ENCODE results near the gene EPGN. TPM values are rescaled to one million over a fixed set of nuclear protein-coding genes. Genes with fewer than 3 reads are reported as not detected.

The EPGN gene, protein sequence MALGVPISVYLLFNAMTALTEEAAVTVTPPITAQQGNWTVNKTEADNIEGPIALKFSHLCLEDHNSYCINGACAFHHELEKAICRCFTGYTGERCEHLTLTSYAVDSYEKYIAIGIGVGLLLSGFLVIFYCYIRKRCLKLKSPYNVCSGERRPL
- not detected for total RNA-seq

DNA sequence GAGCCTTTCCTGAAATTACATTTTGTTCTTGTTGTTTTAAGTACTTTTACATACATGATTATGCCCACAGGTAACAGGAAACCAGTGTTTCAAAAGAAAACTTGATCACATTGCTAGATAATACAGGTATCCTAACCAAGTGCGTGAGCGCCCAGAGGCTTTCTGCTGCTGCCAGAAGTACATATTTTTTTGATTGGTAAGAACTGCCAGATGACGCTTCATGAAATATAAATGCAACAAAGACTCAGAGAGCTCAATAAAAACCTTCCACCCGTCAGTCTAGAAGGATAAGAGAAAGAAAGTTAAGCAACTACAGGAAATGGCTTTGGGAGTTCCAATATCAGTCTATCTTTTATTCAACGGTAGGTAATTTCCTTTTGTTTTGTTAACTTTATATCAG lies at the start of gene EPGN:
EPGN (plus strand) TSS at position 256 of the 400 bp plus-strand sequence; CDS start at position 320, 64 bp downstream.
- TF ChIP-seq, protein P1, sequence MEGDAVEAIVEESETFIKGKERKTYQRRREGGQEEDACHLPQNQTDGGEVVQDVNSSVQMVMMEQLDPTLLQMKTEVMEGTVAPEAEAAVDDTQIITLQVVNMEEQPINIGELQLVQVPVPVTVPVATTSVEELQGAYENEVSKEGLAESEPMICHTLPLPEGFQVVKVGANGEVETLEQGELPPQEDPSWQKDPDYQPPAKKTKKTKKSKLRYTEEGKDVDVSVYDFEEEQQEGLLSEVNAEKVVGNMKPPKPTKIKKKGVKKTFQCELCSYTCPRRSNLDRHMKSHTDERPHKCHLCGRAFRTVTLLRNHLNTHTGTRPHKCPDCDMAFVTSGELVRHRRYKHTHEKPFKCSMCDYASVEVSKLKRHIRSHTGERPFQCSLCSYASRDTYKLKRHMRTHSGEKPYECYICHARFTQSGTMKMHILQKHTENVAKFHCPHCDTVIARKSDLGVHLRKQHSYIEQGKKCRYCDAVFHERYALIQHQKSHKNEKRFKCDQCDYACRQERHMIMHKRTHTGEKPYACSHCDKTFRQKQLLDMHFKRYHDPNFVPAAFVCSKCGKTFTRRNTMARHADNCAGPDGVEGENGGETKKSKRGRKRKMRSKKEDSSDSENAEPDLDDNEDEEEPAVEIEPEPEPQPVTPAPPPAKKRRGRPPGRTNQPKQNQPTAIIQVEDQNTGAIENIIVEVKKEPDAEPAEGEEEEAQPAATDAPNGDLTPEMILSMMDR (IDR thresholded peaks at IDR 0.05; ENCODE audit: low read depth) = no peak

DNA sequence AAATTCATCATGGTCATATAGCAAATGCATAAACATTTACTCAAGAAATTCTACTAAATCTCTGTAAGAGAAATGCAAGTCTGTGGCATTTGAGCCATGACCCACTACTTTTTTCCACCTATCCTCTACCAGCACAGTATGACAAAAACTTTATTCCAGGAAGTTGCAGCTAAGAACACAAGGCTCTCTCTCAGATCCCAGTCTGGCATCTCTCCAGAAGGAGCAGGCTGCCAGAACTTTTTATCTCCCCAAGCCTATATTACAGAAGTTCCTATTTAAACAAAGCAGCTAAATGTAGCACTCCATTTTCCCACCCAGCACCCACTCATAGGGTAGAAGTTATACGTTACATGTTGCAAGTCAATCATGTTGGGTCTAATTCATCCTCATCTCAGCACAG lies 49.3 kb upstream of the EPGN start:
- TF ChIP-seq, protein P1 (IDR thresholded peaks at IDR 0.05; ENCODE audit: low read depth) = no peak

DNA sequence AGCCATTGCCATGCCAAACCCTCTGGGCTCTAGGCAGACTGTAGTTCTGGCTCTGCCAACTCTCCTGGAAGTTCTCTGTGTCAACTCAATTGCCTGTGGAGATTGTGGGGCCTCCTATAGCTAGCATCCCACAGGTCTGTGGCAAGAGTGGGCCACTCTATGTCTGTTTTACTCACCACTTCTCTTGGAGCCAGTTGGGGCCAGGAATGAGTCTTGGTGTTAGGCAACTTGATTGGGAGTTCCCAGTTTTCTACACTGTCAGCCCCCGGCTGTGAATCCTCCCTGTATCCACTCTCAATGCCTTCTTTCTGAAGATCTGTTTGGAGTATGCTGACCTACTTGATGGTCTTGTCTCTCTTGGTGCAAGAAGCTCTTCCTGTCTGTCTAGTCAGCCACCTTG lies 48.2 kb upstream of the EPGN start:
- TF ChIP-seq, protein P1 (IDR thresholded peaks at IDR 0.05; ENCODE audit: low read depth) = no peak

DNA sequence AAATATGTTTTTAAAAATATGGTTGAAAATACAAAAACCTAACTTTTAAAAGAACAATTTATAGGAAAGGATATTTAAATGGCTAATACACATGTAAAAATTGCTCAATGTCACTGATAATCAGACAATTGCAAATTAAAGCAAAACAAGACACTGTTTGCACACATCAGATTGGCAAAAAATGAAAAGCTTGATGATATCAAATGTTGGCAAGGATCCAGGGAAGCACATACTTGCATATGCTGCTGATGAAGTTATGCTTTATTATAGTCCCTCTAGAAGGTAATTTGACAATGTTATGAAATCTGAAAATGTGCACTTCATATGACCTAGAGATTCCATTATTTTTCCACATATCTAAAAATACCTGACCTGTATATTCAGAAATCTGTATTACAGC lies 45.7 kb upstream of the EPGN start:
- TF ChIP-seq, protein P1 (IDR thresholded peaks at IDR 0.05; ENCODE audit: low read depth) = no peak

DNA sequence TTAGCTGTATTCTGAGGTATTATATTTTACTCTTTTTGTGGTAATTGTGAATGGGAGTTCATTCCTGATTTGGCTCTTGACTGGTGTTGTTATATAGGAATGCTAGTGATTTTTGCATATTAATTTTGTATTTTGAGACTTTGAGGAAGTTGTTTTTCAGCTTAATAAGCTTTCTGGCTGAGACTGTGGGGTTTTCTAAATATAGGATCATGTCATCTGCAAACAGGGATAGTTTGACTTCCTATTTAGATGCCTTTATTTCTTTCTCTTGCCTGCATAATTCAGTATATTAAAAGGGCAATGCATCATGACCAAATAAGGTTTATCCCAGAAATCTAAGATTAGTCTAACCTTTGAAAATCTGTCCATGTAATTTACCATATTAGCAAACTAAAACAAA lies 44.7 kb upstream of the EPGN start:
- TF ChIP-seq, protein P1 (IDR thresholded peaks at IDR 0.05; ENCODE audit: low read depth) = no peak

DNA sequence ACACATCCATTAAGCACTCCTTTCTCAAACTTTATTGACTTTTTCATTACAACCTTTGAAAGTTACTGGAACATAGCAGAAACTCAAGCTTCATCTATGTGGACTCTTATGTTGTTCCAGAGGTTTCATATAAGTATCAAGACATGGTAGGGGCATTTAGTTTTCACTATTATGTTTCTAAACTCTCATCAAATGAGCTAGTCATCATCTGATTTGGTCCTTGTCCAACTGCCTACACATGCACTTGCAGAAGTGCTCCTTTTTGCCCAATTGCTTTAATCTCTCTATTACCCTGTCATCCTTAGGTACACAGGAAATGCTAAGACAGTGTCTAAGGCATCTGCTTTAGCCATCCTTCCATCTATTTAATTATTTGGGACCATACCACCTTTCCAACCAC lies 42.2 kb upstream of the EPGN start:
- TF ChIP-seq, protein P1 (IDR thresholded peaks at IDR 0.05; ENCODE audit: low read depth) = no peak

DNA sequence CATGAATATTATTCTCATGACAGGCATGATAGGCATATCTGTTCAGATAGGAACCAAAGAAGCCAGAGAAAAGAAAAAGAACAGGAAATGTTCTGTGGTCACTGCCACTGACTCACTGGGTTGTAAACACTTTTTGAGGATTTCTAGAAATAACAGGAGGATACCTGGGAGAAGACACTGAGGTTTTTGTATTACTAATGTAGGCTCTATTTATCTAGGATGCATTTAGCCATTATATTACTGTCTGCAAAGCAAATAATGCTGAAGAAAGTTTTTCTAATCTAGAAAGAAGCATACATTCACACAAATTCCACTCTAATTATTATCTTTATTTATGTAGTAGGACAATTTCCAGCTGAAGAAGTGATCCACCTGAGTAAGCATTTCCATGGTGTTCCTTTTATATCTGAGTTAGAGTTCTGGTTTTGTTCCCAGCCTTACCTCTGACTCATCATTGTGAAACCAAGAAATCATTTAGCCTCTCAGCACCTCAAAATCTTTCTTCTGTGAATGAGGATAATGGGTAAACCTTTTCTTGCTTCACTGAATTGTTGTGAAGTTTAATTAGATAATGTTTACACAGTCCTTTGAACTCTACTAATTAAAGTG lies 40.2 kb upstream of the EPGN start:
- TF ChIP-seq, protein P1 (IDR thresholded peaks at IDR 0.05; ENCODE audit: low read depth) = no peak

Data from subcutaneous adipose tissue (tissue), 4 donors.